ENCODE data around the gene TIMM29. TPM values are rescaled to one million over a fixed set of nuclear protein-coding genes. Genes with fewer than 3 reads are reported as not detected.

Gene TIMM29
- total and polyA plus RNA-seq, 2 of the 13 experiments (the other 11 are each of a cell fraction or from before 2014, with no cell fraction given), result 7.1 to 33.8 TPM

DNA sequence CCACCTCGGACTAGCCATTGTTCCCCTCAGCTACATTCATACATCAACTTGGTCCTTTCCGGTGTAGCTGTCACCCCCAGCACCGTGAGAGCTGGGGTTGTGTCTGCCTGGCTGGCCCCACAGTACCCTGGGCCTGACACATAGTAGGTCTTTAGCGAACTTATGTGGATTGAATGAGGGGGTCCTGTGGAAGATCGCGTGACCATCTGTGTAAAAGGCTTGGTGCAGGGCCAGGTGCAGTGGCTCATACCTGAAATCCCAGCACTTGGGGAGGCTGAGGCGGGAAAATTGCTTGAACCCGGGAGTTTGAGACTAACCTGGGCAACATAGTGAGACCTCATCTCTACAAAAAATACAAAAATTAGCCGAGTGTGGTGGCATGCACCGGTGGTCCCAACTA, 34.3 kb downstream of the TIMM29 start:
- peaks cover 43% of the 10 kb centered on the region for H3K4me1 ChIP-seq (ENCODE audit: insufficient read depth, low read length)
- peaks cover 0 to 6% of the 10 kb centered on the region in 2 experiments; a peak in 1 of 5 replicates for H3K36me3 ChIP-seq (replicated peaks in 1 of 2; ENCODE audit: control insufficient read depth in 1 of 2, insufficient read depth in 2 of 2, low read length in 2 of 2)
- DNase-seq (ENCODE audit: low spot score) (no peak), FAIRE-seq (no peak), ATAC-seq (no peak)
- 90% methylated on average over 10 of the region's 10 CpGs for WGBS (ENCODE audit: low lambda C conversion rate)
- H3K9ac ChIP-seq (ENCODE audit: insufficient read depth, low read depth, low read length), result no peak overlapping the region
- POLR2A ChIA-PET, result no interaction called here
- peak overlapping the region; percentile 93 for H3K4me2 ChIP-seq (ENCODE audit: low read depth, low read length)
- CTCF ChIA-PET (ENCODE audit: low intra/inter-chr PET ratio, low total read pairs), result no interaction called here
- no peaks in the 10 kb centered on the region for H3K27me3 ChIP-seq (ENCODE audit: control insufficient read depth in 1 of 2, insufficient read depth in 2 of 2, low read length in 2 of 2)
- no peak overlapping the region for H3K27ac ChIP-seq (ENCODE audit: extremely low read length, insufficient read depth, low read length)
- no TSS peak for BruUV-seq (replicated peaks)
- H3K79me2 ChIP-seq (ENCODE audit: insufficient read depth, low read length), result peaks cover 53% of the 10 kb centered on the region
- in situ Hi-C loops (cut with HindIII; ENCODE audit: extremely low pct_ligation_motif_present, low pct_unique_long_range_greater_than_20kb) (no loop called here), intact Hi-C loops (cut with micrococcal nuclease; ENCODE audit: unreplicated experiment) (no loop called here)
- TF ChIP-seq RBM22 (optimal IDR thresholded peaks at IDR 0.05; ENCODE audit: low read length), result no peak
- no peak for TF ChIP-seq KLF6 (CRISPR knock-in tag; IDR thresholded peaks at IDR 0.05)
- no peak for TF ChIP-seq IRF2 (CRISPR knock-in tag; IDR thresholded peaks at IDR 0.05)
- peak; percentile 80 for TF ChIP-seq ZKSCAN1 (IDR thresholded peaks at IDR 0.05; ENCODE audit: low read length)
- no peak for TF ChIP-seq SKI (IDR thresholded peaks at IDR 0.05; ENCODE audit: partially characterized antibody)
- no peak for TF ChIP-seq ZNF552 (CRISPR knock-in tag; IDR thresholded peaks at IDR 0.05; ENCODE audit: borderline replicate concordance)
- H3K4me3 ChIP-seq (replicated peaks in 1 of 3; ENCODE audit: insufficient read depth in 1 of 3, low read depth in 2 of 3, low read length in 3 of 3), result peak overlapping the region in 1 of 3 experiments; percentile 84; a peak in 1 of 6 replicates
- no peaks in the 10 kb centered on the region for H3K9me3 ChIP-seq (ENCODE audit: low read length)
- H2AFZ ChIP-seq (ENCODE audit: low read length), result no peak overlapping the region
- H4K20me1 ChIP-seq (ENCODE audit: insufficient read depth, low read length), result 0 out of 2 replicates have a peak, but pooled peaks cover 2% of the 10 kb centered on the region

DNA sequence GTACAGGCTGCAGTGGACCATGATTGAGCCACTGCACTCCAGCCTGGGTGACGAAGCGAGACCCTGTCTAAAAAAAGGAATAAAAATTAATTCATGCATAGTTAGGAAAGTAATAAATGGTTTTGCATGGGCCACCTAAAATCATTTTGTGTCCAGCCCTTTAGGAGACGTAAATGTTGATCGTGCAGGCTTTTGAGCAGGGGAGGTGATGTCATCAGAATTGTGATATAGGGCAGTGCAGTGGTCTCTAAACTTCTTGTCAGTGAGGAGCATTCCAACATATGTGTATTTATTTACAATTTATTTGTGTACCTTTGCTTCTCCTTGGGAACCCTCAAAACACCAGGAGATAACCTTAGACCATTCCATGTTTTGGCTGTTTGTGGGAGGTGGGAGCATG, 35.3 kb downstream of the TIMM29 start:
- 0 out of 2 replicates have a peak overlapping the region, but pooled peaks have one; percentile 15 for H3K9ac ChIP-seq (ENCODE audit: insufficient read depth, low read depth, low read length)
- H3K4me2 ChIP-seq (ENCODE audit: low read depth, low read length), result no peak overlapping the region
- H3K27ac ChIP-seq (ENCODE audit: extremely low read length, insufficient read depth, low read length), result no peak overlapping the region
- no peaks in the 10 kb centered on the region for H3K27me3 ChIP-seq (ENCODE audit: control insufficient read depth in 1 of 2, insufficient read depth in 2 of 2, low read length in 2 of 2)
- FAIRE-seq (no peak), ATAC-seq (no peak), DNase-seq (ENCODE audit: low spot score) (no peak)
- TF ChIP-seq NR2F1 (CRISPR knock-in tag; IDR thresholded peaks at IDR 0.05), result no peak
- peak; percentile 65 for TF ChIP-seq ATF7 (IDR thresholded peaks at IDR 0.05)
- TF ChIP-seq ATF7 (CRISPR knock-in tag; IDR thresholded peaks at IDR 0.05), result no peak
- TF ChIP-seq ZMAT3 (CRISPR knock-in tag; conservative IDR thresholded peaks at IDR 0.05), result no peak
- H3K4me1 ChIP-seq (ENCODE audit: insufficient read depth, low read length), result peaks cover 43% of the 10 kb centered on the region
- ChIA-PET POLR2A (interaction anchor here (0.6 kb wide), 1 partner anchor 94 kb away, joined by 4 read pairs; no protein-coding TSS in a partner anchor), CTCF (ENCODE audit: low intra/inter-chr PET ratio, low total read pairs) (no interaction called here)
- peaks cover 0 to 6% of the 10 kb centered on the region in 2 experiments; a peak in 1 of 5 replicates for H3K36me3 ChIP-seq (replicated peaks in 1 of 2; ENCODE audit: control insufficient read depth in 1 of 2, insufficient read depth in 2 of 2, low read length in 2 of 2)
- intact Hi-C loops (cut with micrococcal nuclease; ENCODE audit: unreplicated experiment), result no loop called here
- H3K9me3 ChIP-seq (ENCODE audit: low read length), result no peaks in the 10 kb centered on the region
- 97% methylated on average over 4 of the region's 4 CpGs for WGBS (ENCODE audit: low lambda C conversion rate)
- H3K79me2 ChIP-seq (ENCODE audit: insufficient read depth, low read length), result peaks cover 61% of the 10 kb centered on the region
- H2AFZ ChIP-seq (ENCODE audit: low read length), result no peak overlapping the region
- in situ Hi-C loops (cut with HindIII; ENCODE audit: extremely low pct_ligation_motif_present, low pct_unique_long_range_greater_than_20kb), result no loop called here
- no peak overlapping the region for H3K4me3 ChIP-seq (replicated peaks in 1 of 3; ENCODE audit: insufficient read depth in 1 of 3, low read depth in 2 of 3, low read length in 3 of 3)
- BruUV-seq (replicated peaks), result no TSS peak
- H4K20me1 ChIP-seq (ENCODE audit: insufficient read depth, low read length), result 0 out of 2 replicates have a peak, but pooled peaks cover 2% of the 10 kb centered on the region

Measured in HepG2 (cell line).